ENCODE data around the gene GMEB2.

The GMEB2 gene

DNA sequence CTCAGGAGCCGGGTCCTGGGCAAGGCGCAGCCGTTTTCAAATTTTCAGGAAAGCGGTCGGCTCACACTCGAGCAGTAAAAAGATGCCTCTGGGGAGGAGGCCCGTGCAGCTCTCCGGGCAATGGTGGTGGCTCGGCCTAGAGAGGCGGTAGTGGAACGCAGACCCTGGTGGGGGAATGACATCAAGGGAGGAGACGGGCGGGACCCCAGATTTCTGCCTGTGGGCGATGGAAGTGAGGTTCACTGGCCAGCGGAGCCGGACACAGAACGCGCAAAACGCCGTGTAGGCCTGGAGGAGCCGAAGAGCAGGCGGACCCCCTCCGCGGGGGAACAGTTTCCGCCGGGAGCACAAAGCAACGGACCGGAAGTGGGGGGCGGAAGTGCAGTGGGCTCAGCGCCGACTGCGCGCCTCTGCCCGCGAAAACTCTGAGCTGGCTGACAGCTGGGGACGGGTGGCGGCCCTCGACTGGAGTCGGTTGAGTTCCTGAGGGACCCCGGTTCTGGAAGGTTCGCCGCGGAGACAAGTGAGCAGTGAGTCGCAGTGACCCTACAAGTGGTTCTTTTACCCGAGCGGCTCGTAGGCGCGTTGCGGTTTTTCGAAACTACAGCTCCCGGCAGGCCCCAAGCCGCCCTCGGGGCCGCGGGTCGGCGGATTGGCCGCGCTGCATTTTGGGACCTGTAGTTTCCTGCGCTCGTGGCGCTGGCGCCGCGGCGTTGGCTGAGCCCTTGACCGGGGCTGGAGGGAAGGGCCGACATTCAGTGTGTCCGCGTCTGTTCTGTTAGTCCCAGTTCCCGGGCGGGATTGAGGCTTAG lies 31.2 kb upstream of the GMEB2 start, which contains the start of gene RTEL1:
Gene RTEL1, plus strand, starts transcription at position 376 of the 812 bp plus-strand sequence. CDS start 1,091 bp downstream, outside the sequence.
- ChIA-PET POLR2A (interaction anchor here (1.2 kb wide), 1 partner anchor 16 kb away, joined by 4 read pairs; no protein-coding TSS in a partner anchor), CTCF (interaction anchor here (1.0 to 3.4 kb wide), 4 partner anchors 10 to 206 kb away, joined by 3 to 11 read pairs (median 3); no protein-coding TSS in a partner anchor)
- peak; percentile 96 for DNase-seq (ENCODE audit: extremely low spot score)
- TF ChIP-seq, protein P1, sequence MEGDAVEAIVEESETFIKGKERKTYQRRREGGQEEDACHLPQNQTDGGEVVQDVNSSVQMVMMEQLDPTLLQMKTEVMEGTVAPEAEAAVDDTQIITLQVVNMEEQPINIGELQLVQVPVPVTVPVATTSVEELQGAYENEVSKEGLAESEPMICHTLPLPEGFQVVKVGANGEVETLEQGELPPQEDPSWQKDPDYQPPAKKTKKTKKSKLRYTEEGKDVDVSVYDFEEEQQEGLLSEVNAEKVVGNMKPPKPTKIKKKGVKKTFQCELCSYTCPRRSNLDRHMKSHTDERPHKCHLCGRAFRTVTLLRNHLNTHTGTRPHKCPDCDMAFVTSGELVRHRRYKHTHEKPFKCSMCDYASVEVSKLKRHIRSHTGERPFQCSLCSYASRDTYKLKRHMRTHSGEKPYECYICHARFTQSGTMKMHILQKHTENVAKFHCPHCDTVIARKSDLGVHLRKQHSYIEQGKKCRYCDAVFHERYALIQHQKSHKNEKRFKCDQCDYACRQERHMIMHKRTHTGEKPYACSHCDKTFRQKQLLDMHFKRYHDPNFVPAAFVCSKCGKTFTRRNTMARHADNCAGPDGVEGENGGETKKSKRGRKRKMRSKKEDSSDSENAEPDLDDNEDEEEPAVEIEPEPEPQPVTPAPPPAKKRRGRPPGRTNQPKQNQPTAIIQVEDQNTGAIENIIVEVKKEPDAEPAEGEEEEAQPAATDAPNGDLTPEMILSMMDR (IDR thresholded peaks at IDR 0.05; ENCODE audit: control extremely low read depth, extremely low read depth, low read depth, missing control alignments) = no peak

DNA sequence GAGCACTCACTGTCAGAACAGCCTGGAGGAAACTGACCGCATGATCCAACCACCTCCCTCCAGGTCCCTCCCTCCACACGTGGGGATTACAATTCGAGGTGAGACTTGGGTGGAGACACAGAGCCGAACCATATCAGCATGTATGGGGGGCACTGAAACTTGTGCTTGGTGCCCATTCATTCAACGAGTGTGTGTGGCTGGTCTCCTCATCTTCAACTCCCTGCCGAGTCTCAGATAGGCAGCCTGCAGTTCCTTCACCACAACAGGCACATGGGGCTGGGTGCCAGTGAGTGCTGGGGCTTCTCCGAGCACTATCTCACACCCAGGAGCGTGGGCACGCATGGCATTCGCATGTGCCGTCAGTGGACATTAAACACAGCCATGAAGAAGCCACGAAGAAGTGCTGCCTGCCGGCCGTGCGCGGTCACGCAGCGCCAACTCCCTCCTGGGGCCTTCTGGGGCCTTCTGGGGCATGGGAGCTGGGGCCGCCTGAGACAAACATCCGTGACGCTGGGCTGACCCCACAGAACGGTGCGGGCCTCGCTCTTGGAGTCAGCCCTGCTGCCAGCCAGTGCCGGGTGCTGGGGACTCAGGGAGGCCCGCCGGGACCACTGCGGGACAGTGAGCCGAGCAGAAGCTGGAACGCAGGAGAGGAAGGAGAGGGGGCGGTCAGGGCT lies 30.5 kb upstream of the GMEB2 start:
- POLR2A ChIA-PET = interaction anchor here (1.2 kb wide), 1 partner anchor 15 kb away, joined by 4 read pairs; no protein-coding TSS in a partner anchor
- CTCF ChIA-PET = interaction anchor here (1.1 to 3.4 kb wide), 2 partner anchors 16 to 30 kb away, joined by 3 to 11 read pairs; no protein-coding TSS in a partner anchor
- TF ChIP-seq, protein P1 (IDR thresholded peaks at IDR 0.05; ENCODE audit: control extremely low read depth, extremely low read depth, low read depth, missing control alignments) = no peak
- no peak for DNase-seq (ENCODE audit: extremely low spot score)

DNA sequence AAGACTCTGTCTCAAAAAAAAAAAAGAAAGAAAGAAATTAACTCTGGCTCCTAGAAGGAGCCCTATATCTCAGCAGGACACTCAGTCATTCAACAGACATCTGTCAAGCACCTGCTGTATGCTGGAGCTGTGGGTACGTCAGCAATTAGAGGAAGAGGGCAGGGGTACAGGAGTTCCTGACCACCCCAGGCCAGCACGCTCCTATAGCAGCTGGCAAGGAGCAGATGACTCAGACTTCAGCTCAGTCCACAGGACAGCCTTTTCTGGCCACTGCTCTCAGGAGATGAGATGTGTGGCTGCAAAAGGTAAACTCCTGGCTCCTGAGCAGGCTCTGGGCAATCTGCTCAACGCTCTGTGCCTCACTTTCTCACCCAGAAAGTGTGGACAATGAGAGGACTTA lies 29.6 kb upstream of the GMEB2 start:
- DNase-seq (ENCODE audit: extremely low spot score) = no peak
- POLR2A ChIA-PET = no interaction called here
- CTCF ChIA-PET = interaction anchor here (1.4 to 1.9 kb wide), 2 partner anchors 118 to 324 kb away, joined by 3 to 6 read pairs; partner anchors contain the start of genes PTK6 and SAMD10
- TF ChIP-seq, protein P1 (IDR thresholded peaks at IDR 0.05; ENCODE audit: control extremely low read depth, extremely low read depth, low read depth, missing control alignments) = no peak

DNA sequence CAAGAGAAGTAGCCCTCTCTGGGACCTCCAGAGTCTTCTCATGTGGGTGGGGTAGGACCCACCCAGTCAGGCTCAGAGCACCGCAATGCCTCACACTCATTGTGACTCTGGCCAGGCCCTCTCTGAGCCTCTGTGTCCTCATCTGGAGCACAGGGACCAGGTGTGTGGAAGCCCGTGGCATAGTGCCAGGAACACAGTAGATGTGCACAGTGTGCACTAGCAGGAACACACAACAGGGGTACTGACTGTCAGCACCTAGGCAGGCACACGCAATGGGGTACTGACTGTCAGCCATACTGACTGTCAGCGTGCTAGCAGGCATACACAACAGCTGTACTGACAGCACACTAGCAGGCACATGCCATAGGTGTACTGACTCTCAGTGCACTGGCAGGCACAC lies 28.3 kb upstream of the GMEB2 start:
- POLR2A ChIA-PET = no interaction called here
- no peak for DNase-seq (ENCODE audit: extremely low spot score)

DNA sequence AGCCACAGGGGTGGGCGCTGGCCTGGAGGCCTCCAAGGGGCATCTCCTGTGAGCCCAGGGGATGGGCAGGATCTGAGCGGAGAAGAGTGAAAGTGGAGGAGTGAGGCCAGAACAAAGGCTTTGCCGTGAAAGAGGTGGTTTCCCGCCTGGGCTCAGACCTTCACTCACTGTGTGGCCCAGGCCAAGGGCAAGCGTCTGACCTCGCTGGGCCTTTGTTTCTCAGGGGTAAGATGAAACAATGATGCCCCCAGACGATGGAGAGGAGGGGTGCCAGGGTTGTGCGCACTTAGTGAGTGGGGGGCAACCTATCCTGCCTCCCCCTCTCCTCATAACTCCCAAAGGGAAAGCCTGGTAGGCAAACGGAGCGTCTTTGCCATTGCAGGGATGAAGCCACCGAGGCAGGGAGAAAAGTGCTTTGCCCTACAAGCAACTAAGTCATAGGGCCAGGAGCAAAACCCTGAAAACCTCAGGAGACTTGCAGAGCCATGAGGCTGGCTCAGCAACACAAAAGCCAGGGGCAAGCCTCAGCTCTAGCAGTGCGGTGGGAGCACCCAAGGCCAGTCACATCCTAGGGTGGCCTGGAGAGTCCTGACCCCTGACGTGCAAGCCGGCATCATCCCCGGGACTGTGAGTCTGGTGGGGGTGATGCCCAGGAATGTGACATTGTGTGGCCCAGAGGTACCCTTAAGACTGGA lies 27.2 kb upstream of the GMEB2 start:
- no peak for DNase-seq (ENCODE audit: extremely low spot score)
- TF ChIP-seq, protein P1 (IDR thresholded peaks at IDR 0.05; ENCODE audit: control extremely low read depth, extremely low read depth, low read depth, missing control alignments) = no peak
- POLR2A ChIA-PET = no interaction called here
- CTCF ChIA-PET = no interaction called here

More for the DNA sequence above, 28.3 kb upstream of the GMEB2 start:
- TF ChIP-seq, protein P1 (IDR thresholded peaks at IDR 0.05; ENCODE audit: control extremely low read depth, extremely low read depth, low read depth, missing control alignments) = no peak
- CTCF ChIA-PET = interaction anchor here (1.4 to 1.9 kb wide), 2 partner anchors 117 to 325 kb away, joined by 3 to 6 read pairs; partner anchors contain the start of genes PTK6 and SAMD10
